ENCODE data around the gene TM9SF4. TPM values are rescaled to one million over a fixed set of nuclear protein-coding genes. Genes with fewer than 3 reads are reported as not detected.

The TM9SF4 gene
- total RNA-seq, 1 donor from 2014 or later, result 39.6 TPM

GRCh38 chr20:32152421-32153155, 43.1 kb downstream of the TM9SF4 start:
- no peaks in the 10 kb centered on the region for H3K27me3 ChIP-seq (ENCODE audit: control insufficient read depth, insufficient read depth, low read length)
- DNase-seq (ENCODE audit: low read depth), result no peak
- H3K4me3 ChIP-seq (ENCODE audit: low read depth, low read length), result no peak overlapping the region
- H3K36me3 ChIP-seq (ENCODE audit: control insufficient read depth, insufficient read depth, low read length), result no peaks in the 10 kb centered on the region
- TF ChIP-seq CTCF (IDR thresholded peaks at IDR 0.05; ENCODE audit: insufficient read depth, low read length, poor library complexity, severe bottlenecking), result no peak

GRCh38 chr20:32153156-32153665, 43.7 kb downstream of the TM9SF4 start:
- no peak for TF ChIP-seq CTCF (IDR thresholded peaks at IDR 0.05; ENCODE audit: insufficient read depth, low read length, poor library complexity, severe bottlenecking)
- H3K36me3 ChIP-seq (ENCODE audit: control insufficient read depth, insufficient read depth, low read length), result peaks cover 2% of the 10 kb centered on the region
- no peaks in the 10 kb centered on the region for H3K27me3 ChIP-seq (ENCODE audit: control insufficient read depth, insufficient read depth, low read length)
- DNase-seq (ENCODE audit: low read depth), result no peak
- H3K4me3 ChIP-seq (ENCODE audit: low read depth, low read length), result no peak overlapping the region

GRCh38 chr20:32153771-32154170, 44.3 kb downstream of the TM9SF4 start:
- Histone ChIP-seq H3K4me3 (ENCODE audit: low read depth, low read length) (no peak overlapping the region), H3K36me3 (ENCODE audit: control insufficient read depth, insufficient read depth, low read length) (peaks cover 2% of the 10 kb centered on the region), H3K27me3 (ENCODE audit: control insufficient read depth, insufficient read depth, low read length) (no peaks in the 10 kb centered on the region)
- TF ChIP-seq CTCF (IDR thresholded peaks at IDR 0.05; ENCODE audit: insufficient read depth, low read length, poor library complexity, severe bottlenecking), result no peak
- no peak for DNase-seq (ENCODE audit: low read depth)

GRCh38 chr20:32155017-32155981, 45.8 kb downstream of the TM9SF4 start:
- peak; percentile 42 for TF ChIP-seq CTCF (IDR thresholded peaks at IDR 0.05; ENCODE audit: insufficient read depth, low read length, poor library complexity, severe bottlenecking)

GRCh38 chr20:32157611-32158010, 48.1 kb downstream of the TM9SF4 start:
- Histone ChIP-seq H3K4me3 (ENCODE audit: low read depth, low read length) (no peak overlapping the region), H3K36me3 (ENCODE audit: control insufficient read depth, insufficient read depth, low read length) (peaks cover 6% of the 10 kb centered on the region), H3K27me3 (ENCODE audit: control insufficient read depth, insufficient read depth, low read length) (no peaks in the 10 kb centered on the region)
- no peak for DNase-seq (ENCODE audit: low read depth)
- no peak for TF ChIP-seq CTCF (IDR thresholded peaks at IDR 0.05; ENCODE audit: insufficient read depth, low read length, poor library complexity, severe bottlenecking)

More at GRCh38 chr20:32155017-32155981, 45.8 kb downstream of the TM9SF4 start:
- no peak overlapping the region for H3K4me3 ChIP-seq (ENCODE audit: low read depth, low read length)
- H3K36me3 ChIP-seq (ENCODE audit: control insufficient read depth, insufficient read depth, low read length), result peaks cover 6% of the 10 kb centered on the region
- DNase-seq (ENCODE audit: low read depth), result peak; percentile 79
- H3K27me3 ChIP-seq (ENCODE audit: control insufficient read depth, insufficient read depth, low read length), result no peaks in the 10 kb centered on the region
